HG02938 (cell line): ENCODE measurements around the gene TBX21.

Experiments
- ATAC-seq: cut with Tn5 transposase; IDR thresholded peaks from one replicate; pipeline ENCODE4 v1.9.1; 2021; ENCODE audit warnings: mild to moderate bottlenecking, moderate library complexity; ENCODE audit not compliant: unreplicated experiment

The TBX21 gene

GRCh38 chr17:47697906-47698711, 34.9 kb upstream of the TBX21 start:
- no peak for ATAC-seq

- ATAC-seq, result no peak
These were observed 34.1 kb upstream of the TBX21 start for GRCh38 chr17:47698749-47699535.

- no peak for ATAC-seq
These were observed 33.5 kb upstream of the TBX21 start for GRCh38 chr17:47699536-47699840.

- ATAC-seq, result no peak
These were observed 32.3 kb upstream of the TBX21 start for GRCh38 chr17:47700471-47701449.

GRCh38 chr17:47701608-47702007, 31.4 kb upstream of the TBX21 start:
- ATAC-seq, result no peak

GRCh38 chr17:47702391-47702995, 30.5 kb upstream of the TBX21 start:
- ATAC-seq, result no peak

GRCh38 chr17:47703191-47703591, 29.8 kb upstream of the TBX21 start:
- no peak for ATAC-seq

GRCh38 chr17:47703671-47704070, 29.4 kb upstream of the TBX21 start:
- ATAC-seq, result no peak

- ATAC-seq, result no peak
These were observed 28.9 kb upstream of the TBX21 start for GRCh38 chr17:47704116-47704515.

- no peak for ATAC-seq
These were observed 28.3 kb upstream of the TBX21 start for GRCh38 chr17:47704736-47705135.

- ATAC-seq, result no peak
These were observed 27.2 kb upstream of the TBX21 start for GRCh38 chr17:47705536-47706530.

- no peak for ATAC-seq
These were observed 25.8 kb upstream of the TBX21 start for GRCh38 chr17:47707056-47707804.

GRCh38 chr17:47707884-47708283, 25.2 kb upstream of the TBX21 start:
- no peak for ATAC-seq

- ATAC-seq, result no peak
These were observed 24.6 kb upstream of the TBX21 start for GRCh38 chr17:47708312-47708863.

GRCh38 chr17:47708864-47709541, 24.0 kb upstream of the TBX21 start:
- ATAC-seq, result no peak

- ATAC-seq, result no peak
These were observed 23.4 kb upstream of the TBX21 start for GRCh38 chr17:47709594-47709993.

- no peak for ATAC-seq
These were observed 21.5 kb upstream of the TBX21 start for GRCh38 chr17:47711366-47712099.
